Activated CD4-positive, alpha-beta T cell treated with anti-CD3 and anti-CD28 coated beads, Interleukin-2, amount 10 ng/mL, durations not matched to agents 24 days and 14 days (primary cell): ENCODE results near the gene FIGN. TPM values are rescaled to one million over a fixed set of nuclear protein-coding genes. Genes with fewer than 3 reads are reported as not detected.

Experiments
- DNase-seq: peaks from one replicate; pipeline ENCODE4 v3.0.0; 2022
- H3K27ac Mint-ChIP-seq: one replicate; pipeline ENCODE4 v1.8.0; 2022; ENCODE audit warnings: mild to moderate bottlenecking, mixed read lengths
- H3K27me3 Mint-ChIP-seq: one replicate; pipeline ENCODE4 v1.8.0; 2022; ENCODE audit warnings: mixed read lengths
- H3K36me3 Mint-ChIP-seq: one replicate; pipeline ENCODE4 v1.8.0; 2022; ENCODE audit warnings: low read depth, mild to moderate bottlenecking, mixed read lengths
- H3K4me1 Mint-ChIP-seq: one replicate; pipeline ENCODE4 v1.8.0; 2021; ENCODE audit warnings: mixed read lengths
- H3K4me3 Mint-ChIP-seq: one replicate; pipeline ENCODE4 v1.8.0; 2022; ENCODE audit warnings: mild to moderate bottlenecking, moderate library complexity, mixed read lengths
- H3K9me3 Mint-ChIP-seq: one replicate; pipeline ENCODE4 v1.8.0; 2021; ENCODE audit warnings: mixed read lengths
- intact Hi-C: fragments of 100-400 bp; cut with micrococcal nuclease; formaldehyde crosslinking; loops from one replicate; pipeline ENCODE4 v1.15.1; 2023
- total RNA-seq: library from RNA; stranded (reverse); gene quantifications from 2 replicates; pipeline ENCODE4 v1.2.3, GENCODE V29; 2022

Gene FIGN
- total RNA-seq, 1 donor from 2014 or later, result not detected

GRCh38 chr2:163594497-163594896 is 141.3 kb downstream of the FIGN start:
- Mint-ChIP-seq H3K27me3 (no peaks in the 10 kb centered on the region), H3K4me3 (no peak overlapping the region), H3K36me3 (no peaks in the 10 kb centered on the region), H3K9me3 (no peaks in the 10 kb centered on the region), H3K4me1 (no peaks in the 10 kb centered on the region), H3K27ac (no peak overlapping the region)
- intact Hi-C loops, result no loop called here
- no peak for DNase-seq

- H3K36me3 Mint-ChIP-seq, result no peaks in the 10 kb centered on the region
- no peak overlapping the region for H3K27ac Mint-ChIP-seq
- intact Hi-C loops, result no loop called here
- no peak for DNase-seq
- no peaks in the 10 kb centered on the region for H3K4me1 Mint-ChIP-seq
- no peaks in the 10 kb centered on the region for H3K9me3 Mint-ChIP-seq
- no peak overlapping the region for H3K4me3 Mint-ChIP-seq
- no peaks in the 10 kb centered on the region for H3K27me3 Mint-ChIP-seq
Observed at GRCh38 chr2:163593982-163594381, 141.8 kb downstream of the FIGN start.

- Mint-ChIP-seq H3K27ac (no peak overlapping the region), H3K27me3 (no peaks in the 10 kb centered on the region), H3K9me3 (no peaks in the 10 kb centered on the region), H3K4me3 (no peak overlapping the region), H3K4me1 (no peaks in the 10 kb centered on the region), H3K36me3 (no peaks in the 10 kb centered on the region)
- intact Hi-C loops, result no loop called here
- DNase-seq, result no peak
Observed at GRCh38 chr2:163592954-163593622, 142.7 kb downstream of the FIGN start.

- no peaks in the 10 kb centered on the region for H3K4me1 Mint-ChIP-seq
- intact Hi-C loops, result no loop called here
- no peaks in the 10 kb centered on the region for H3K9me3 Mint-ChIP-seq
- H3K27ac Mint-ChIP-seq, result no peak overlapping the region
- DNase-seq, result no peak
- H3K36me3 Mint-ChIP-seq, result no peaks in the 10 kb centered on the region
- H3K27me3 Mint-ChIP-seq, result no peaks in the 10 kb centered on the region
- H3K4me3 Mint-ChIP-seq, result no peak overlapping the region
Observed at GRCh38 chr2:163591461-163591860, 144.3 kb downstream of the FIGN start.

- Mint-ChIP-seq H3K36me3 (no peaks in the 10 kb centered on the region), H3K27ac (no peak overlapping the region), H3K4me1 (no peaks in the 10 kb centered on the region), H3K27me3 (no peaks in the 10 kb centered on the region), H3K9me3 (no peaks in the 10 kb centered on the region), H3K4me3 (no peak overlapping the region)
- DNase-seq, result no peak
- intact Hi-C loops, result no loop called here
Observed at GRCh38 chr2:163580757-163581156, 155.1 kb downstream of the FIGN start.

- H3K36me3 Mint-ChIP-seq, result no peaks in the 10 kb centered on the region
- H3K27me3 Mint-ChIP-seq, result no peaks in the 10 kb centered on the region
- DNase-seq, result no peak
- intact Hi-C loops, result no loop called here
- no peak overlapping the region for H3K4me3 Mint-ChIP-seq
- no peak overlapping the region for H3K27ac Mint-ChIP-seq
- no peaks in the 10 kb centered on the region for H3K4me1 Mint-ChIP-seq
- no peaks in the 10 kb centered on the region for H3K9me3 Mint-ChIP-seq
Observed at GRCh38 chr2:163574309-163574708, 161.5 kb downstream of the FIGN start.

GRCh38 chr2:163573652-163574051 is 162.2 kb downstream of the FIGN start:
- intact Hi-C loops, result no loop called here
- H3K36me3 Mint-ChIP-seq, result no peaks in the 10 kb centered on the region
- no peaks in the 10 kb centered on the region for H3K4me1 Mint-ChIP-seq
- H3K4me3 Mint-ChIP-seq, result no peak overlapping the region
- no peak overlapping the region for H3K27ac Mint-ChIP-seq
- DNase-seq, result no peak
- H3K27me3 Mint-ChIP-seq, result no peaks in the 10 kb centered on the region
- H3K9me3 Mint-ChIP-seq, result no peaks in the 10 kb centered on the region

GRCh38 chr2:163572850-163573249 is 163.0 kb downstream of the FIGN start:
- no peaks in the 10 kb centered on the region for H3K4me1 Mint-ChIP-seq

GRCh38 chr2:163571423-163572102 is 164.2 kb downstream of the FIGN start:
- DNase-seq, result no peak
- intact Hi-C loops, result no loop called here
- H3K36me3 Mint-ChIP-seq, result no peaks in the 10 kb centered on the region
- no peaks in the 10 kb centered on the region for H3K27me3 Mint-ChIP-seq
- no peaks in the 10 kb centered on the region for H3K4me1 Mint-ChIP-seq
- H3K9me3 Mint-ChIP-seq, result no peaks in the 10 kb centered on the region
- H3K27ac Mint-ChIP-seq, result no peak overlapping the region
- H3K4me3 Mint-ChIP-seq, result no peak overlapping the region

More at GRCh38 chr2:163572850-163573249, 163.0 kb downstream of the FIGN start:
- intact Hi-C loops, result no loop called here
- no peak overlapping the region for H3K4me3 Mint-ChIP-seq
- H3K27me3 Mint-ChIP-seq, result no peaks in the 10 kb centered on the region
- no peaks in the 10 kb centered on the region for H3K36me3 Mint-ChIP-seq
- no peaks in the 10 kb centered on the region for H3K9me3 Mint-ChIP-seq
- DNase-seq, result no peak
- no peak overlapping the region for H3K27ac Mint-ChIP-seq

- DNase-seq, result no peak
- Mint-ChIP-seq H3K36me3 (no peaks in the 10 kb centered on the region), H3K27me3 (no peaks in the 10 kb centered on the region), H3K4me3 (no peak overlapping the region), H3K4me1 (no peaks in the 10 kb centered on the region), H3K9me3 (no peaks in the 10 kb centered on the region), H3K27ac (no peak overlapping the region)
- intact Hi-C loops, result no loop called here
Observed at GRCh38 chr2:163570391-163570790, 165.4 kb downstream of the FIGN start.

- Mint-ChIP-seq H3K27me3 (no peaks in the 10 kb centered on the region), H3K36me3 (no peaks in the 10 kb centered on the region), H3K9me3 (no peaks in the 10 kb centered on the region), H3K4me3 (no peak overlapping the region), H3K27ac (no peak overlapping the region), H3K4me1 (no peaks in the 10 kb centered on the region)
- intact Hi-C loops, result no loop called here
- DNase-seq, result no peak
Observed at GRCh38 chr2:163565192-163565591, 170.6 kb downstream of the FIGN start.

- Mint-ChIP-seq H3K9me3 (no peaks in the 10 kb centered on the region), H3K4me3 (no peak overlapping the region), H3K36me3 (no peaks in the 10 kb centered on the region), H3K4me1 (no peaks in the 10 kb centered on the region), H3K27ac (no peak overlapping the region), H3K27me3 (no peaks in the 10 kb centered on the region)
- intact Hi-C loops, result no loop called here
- DNase-seq, result no peak
Observed at GRCh38 chr2:163564236-163564635, 171.6 kb downstream of the FIGN start.

- intact Hi-C loops, result no loop called here
- Mint-ChIP-seq H3K9me3 (no peaks in the 10 kb centered on the region), H3K4me3 (no peak overlapping the region), H3K36me3 (no peaks in the 10 kb centered on the region), H3K4me1 (no peaks in the 10 kb centered on the region), H3K27me3 (no peaks in the 10 kb centered on the region), H3K27ac (no peak overlapping the region)
- DNase-seq, result no peak
Observed at GRCh38 chr2:163563336-163563735, 172.5 kb downstream of the FIGN start.

- no peaks in the 10 kb centered on the region for H3K27me3 Mint-ChIP-seq
Observed at GRCh38 chr2:163558251-163559021, 177.4 kb downstream of the FIGN start.

More at GRCh38 chr2:163558251-163559021, 177.4 kb downstream of the FIGN start:
- Mint-ChIP-seq H3K4me1 (no peaks in the 10 kb centered on the region), H3K4me3 (no peak overlapping the region), H3K27ac (no peak overlapping the region), H3K9me3 (no peaks in the 10 kb centered on the region), H3K36me3 (no peaks in the 10 kb centered on the region)
- intact Hi-C loops, result no loop called here
- DNase-seq, result no peak
